ENCODE data around the gene ARG2.

ARG2 gene

GRCh38 chr14:67641902-67642749 lies 22.4 kb downstream of the ARG2 start:
- no peak for DNase-seq

- no peak for DNase-seq
These were observed 24.0 kb downstream of the ARG2 start for GRCh38 chr14:67643713-67644112.

- DNase-seq, result no peak
These were observed 24.7 kb downstream of the ARG2 start for GRCh38 chr14:67644428-67644827.

GRCh38 chr14:67645414-67645813 lies 25.7 kb downstream of the ARG2 start:
- DNase-seq, result no peak

- DNase-seq, result no peak
These were observed 26.4 kb downstream of the ARG2 start for GRCh38 chr14:67646131-67646530.

GRCh38 chr14:67650151-67650550 lies 30.4 kb downstream of the ARG2 start:
- DNase-seq, result no peak

- DNase-seq, result no peak
These were observed 31.0 kb downstream of the ARG2 start for GRCh38 chr14:67650694-67651093.

GRCh38 chr14:67652189-67652588 lies 32.5 kb downstream of the ARG2 start:
- DNase-seq, result no peak

- DNase-seq, result no peak
These were observed 34.0 kb downstream of the ARG2 start for GRCh38 chr14:67653651-67654280.

GRCh38 chr14:67663633-67664032 lies 43.9 kb downstream of the ARG2 start:
- DNase-seq, result no peak

GRCh38 chr14:67665868-67666267 lies 46.1 kb downstream of the ARG2 start:
- DNase-seq, result no peak

GRCh38 chr14:67666750-67667449 lies 47.2 kb downstream of the ARG2 start:
- no peak for DNase-seq

GRCh38 chr14:67668559-67668958 lies 48.8 kb downstream of the ARG2 start:
- no peak for DNase-seq

GRCh38 chr14:67673451-67673850 lies 53.7 kb downstream of the ARG2 start:
- no peak for DNase-seq

GRCh38 chr14:67674139-67674479 lies 54.4 kb downstream of the ARG2 start:
- DNase-seq, result peak; percentile 12

GRCh38 chr14:67674480-67675218 lies 54.9 kb downstream of the ARG2 start, which contains the start of gene VTI1B:
VTI1B (minus strand) TSS chr14:67674632; CDS start chr14:67674489, 143 bp downstream.
- peak; percentile 29 for DNase-seq

- DNase-seq, result no peak
These were observed 55.5 kb downstream of the ARG2 start for GRCh38 chr14:67675219-67675582.

GRCh38 chr14:67679006-67679405 lies 59.3 kb downstream of the ARG2 start:
- no peak for DNase-seq

GRCh38 chr14:67680121-67680602 lies 60.4 kb downstream of the ARG2 start:
- DNase-seq, result no peak

- DNase-seq, result no peak
These were observed 61.2 kb downstream of the ARG2 start for GRCh38 chr14:67680941-67681340.

GRCh38 chr14:67683842-67684241 lies 64.1 kb downstream of the ARG2 start:
- DNase-seq, result no peak

GRCh38 chr14:67690011-67690410 lies 70.3 kb downstream of the ARG2 start:
- no peak for DNase-seq

GRCh38 chr14:67694791-67695393 lies 75.2 kb downstream of the ARG2 start:
- DNase-seq, result peak; percentile 66
